AG04450 (cell line): Measurements from ENCODE around the gene PCDHGA8. TPM values are rescaled to one million over a fixed set of nuclear protein-coding genes. Genes with fewer than 3 reads are reported as not detected.

ENCODE experiments used
- polyA plus RNA-seq: library from polyadenylated mRNA; depleted of rRNA; stranded (reverse); fragments of >200 nt; gene quantifications from 2 replicates; pipeline ENCODE4 v1.2.3, GENCODE V29; 2011; rRNA removed

The PCDHGA8 gene
- polyA plus RNA-seq, 1 experiment = 0.93 TPM

Other genes with a start within 250 kb of the PCDHGA8 start
- gene PCDHB6, start 242.6 kb upstream of the PCDHGA8 start, polyA plus RNA-seq = 0.21 TPM in 2 replicates
- gene PCDHB7, start 220.0 kb upstream of the PCDHGA8 start, polyA plus RNA-seq = 0.61 and 0.62 TPM in 2 replicates
- 0.20 and 0.25 TPM in 2 replicates for gene PCDHB8, start 214.8 kb upstream of the PCDHGA8 start, polyA plus RNA-seq
- 0.45 and 0.66 TPM in 2 replicates for gene PCDHB16, start 210.2 kb upstream of the PCDHGA8 start, polyA plus RNA-seq
- 0.22 and 0.45 TPM in 2 replicates for gene PCDHB9, start 205.5 kb upstream of the PCDHGA8 start, polyA plus RNA-seq
- gene PCDHB10, start 200.3 kb upstream of the PCDHGA8 start, polyA plus RNA-seq = 0.45 and 0.74 TPM in 2 replicates
- gene PCDHB11, start 193.0 kb upstream of the PCDHGA8 start, polyA plus RNA-seq = 0.16 and 0.25 TPM in 2 replicates
- gene PCDHB12, start 183.9 kb upstream of the PCDHGA8 start, polyA plus RNA-seq = 0.32 and 0.40 TPM in 2 replicates
- gene PCDHB13, start 178.7 kb upstream of the PCDHGA8 start, polyA plus RNA-seq = 0.60 and 0.73 TPM in 2 replicates
- gene PCDHB14, start 169.3 kb upstream of the PCDHGA8 start, polyA plus RNA-seq = 0.98 and 1.1 TPM in 2 replicates
- gene PCDHB15, start 147.2 kb upstream of the PCDHGA8 start, polyA plus RNA-seq = 0.88 and 0.93 TPM in 2 replicates
- not detected in 2 replicates for gene SLC25A2, start 88.6 kb upstream of the PCDHGA8 start, polyA plus RNA-seq
- gene TAF7, start 71.8 kb upstream of the PCDHGA8 start, polyA plus RNA-seq = 60.3 and 71.0 TPM in 2 replicates
- 1.9 and 2.2 TPM in 2 replicates for gene PCDHGA1, start 62.1 kb upstream of the PCDHGA8 start, polyA plus RNA-seq
- gene PCDHGA2, start 53.9 kb upstream of the PCDHGA8 start, polyA plus RNA-seq = 6.1 and 6.3 TPM in 2 replicates
- gene PCDHGA3, start 48.8 kb upstream of the PCDHGA8 start, polyA plus RNA-seq = 0.92 and 1.2 TPM in 2 replicates
- 3.2 TPM in 2 replicates for gene PCDHGB1, start 42.5 kb upstream of the PCDHGA8 start, polyA plus RNA-seq
- gene PCDHGA4, start 37.6 kb upstream of the PCDHGA8 start, polyA plus RNA-seq = 6.3 and 7.6 TPM in 2 replicates
- gene PCDHGB2, start 32.6 kb upstream of the PCDHGA8 start, polyA plus RNA-seq = 4.6 and 4.8 TPM in 2 replicates
- gene PCDHGA5, start 28.5 kb upstream of the PCDHGA8 start, polyA plus RNA-seq = 1.4 and 1.8 TPM in 2 replicates
- 3.6 and 4.3 TPM in 2 replicates for gene PCDHGB3, start 22.4 kb upstream of the PCDHGA8 start, polyA plus RNA-seq
- 4.7 and 4.8 TPM in 2 replicates for gene PCDHGA6, start 18.7 kb upstream of the PCDHGA8 start, polyA plus RNA-seq
- gene PCDHGA7, start 9.9 kb upstream of the PCDHGA8 start, polyA plus RNA-seq = 2.7 TPM in 2 replicates
- 10.3 and 10.9 TPM in 2 replicates for gene PCDHGB4, start 4.9 kb upstream of the PCDHGA8 start, polyA plus RNA-seq
- 12.5 TPM in 2 replicates for gene PCDHGB5, start 5.3 kb downstream of the PCDHGA8 start, polyA plus RNA-seq
- 6.4 and 8.0 TPM in 2 replicates for gene PCDHGA9, start 10.1 kb downstream of the PCDHGA8 start, polyA plus RNA-seq
- gene PCDHGB6, start 15.4 kb downstream of the PCDHGA8 start, polyA plus RNA-seq = 3.3 and 3.8 TPM in 2 replicates
- gene PCDHGA10, start 20.4 kb downstream of the PCDHGA8 start, polyA plus RNA-seq = 9.2 and 11.7 TPM in 2 replicates
- gene PCDHGB7, start 25.0 kb downstream of the PCDHGA8 start, polyA plus RNA-seq = 16.2 and 17.0 TPM in 2 replicates
- 7.5 and 7.7 TPM in 2 replicates for gene PCDHGA11, start 28.4 kb downstream of the PCDHGA8 start, polyA plus RNA-seq
- gene PCDHGA12, start 37.9 kb downstream of the PCDHGA8 start, polyA plus RNA-seq = 3.4 and 4.3 TPM in 2 replicates
- gene PCDHGC3, start 83.3 kb downstream of the PCDHGA8 start, polyA plus RNA-seq = 47.4 and 61.1 TPM in 2 replicates
- gene PCDHGC4, start 92.4 kb downstream of the PCDHGA8 start, polyA plus RNA-seq = 0.46 and 0.83 TPM in 2 replicates
- 2.4 and 2.5 TPM in 2 replicates for gene PCDHGC5, start 96.4 kb downstream of the PCDHGA8 start, polyA plus RNA-seq
- gene DIAPH1, start 226.4 kb downstream of the PCDHGA8 start, polyA plus RNA-seq = 27.1 and 34.7 TPM in 2 replicates
- gene HDAC3, start 244.2 kb downstream of the PCDHGA8 start, polyA plus RNA-seq = 78.3 and 82.2 TPM in 2 replicates
- 3.0 and 3.1 TPM in 2 replicates for gene RELL2, start 244.4 kb downstream of the PCDHGA8 start, polyA plus RNA-seq